NCI-H2107 treated with DMSO at 0.1 percent for 48 hours (cell line): Measurements from ENCODE around the gene SERPINE3.
A peak's percentile ranks its signal among the peaks of the same experiment; 100 is the strongest.

Experiments used
- DNase-seq: peaks from one replicate; lab custom pipeline; 2025; ENCODE audit not compliant: unreplicated experiment; lab: John Stamatoyannopoulos, UW

Gene SERPINE3

GRCh38 chr13:51360489-51360888 lies 21.0 kb downstream of the SERPINE3 start:
- peak; percentile 33 for DNase-seq

GRCh38 chr13:51361106-51361505 lies 21.6 kb downstream of the SERPINE3 start:
- DNase-seq, result no peak

GRCh38 chr13:51363625-51364024 lies 24.1 kb downstream of the SERPINE3 start:
- DNase-seq, result no peak

GRCh38 chr13:51364404-51365008 lies 25.0 kb downstream of the SERPINE3 start:
- no peak for DNase-seq

GRCh38 chr13:51370116-51370515 lies 30.6 kb downstream of the SERPINE3 start:
- DNase-seq, result no peak

GRCh38 chr13:51370811-51371210 lies 31.3 kb downstream of the SERPINE3 start:
- DNase-seq, result no peak

GRCh38 chr13:51371768-51372399 lies 32.4 kb downstream of the SERPINE3 start:
- DNase-seq, result no peak

GRCh38 chr13:51373451-51373850 lies 34.0 kb downstream of the SERPINE3 start:
- DNase-seq, result no peak

GRCh38 chr13:51380269-51380668 lies 40.8 kb downstream of the SERPINE3 start:
- DNase-seq, result peak; percentile 69

- DNase-seq, result no peak
These were observed 45.6 kb downstream of the SERPINE3 start for GRCh38 chr13:51385114-51385513.

GRCh38 chr13:51394724-51395123 lies 55.2 kb downstream of the SERPINE3 start:
- no peak for DNase-seq

- no peak for DNase-seq
These were observed 56.9 kb downstream of the SERPINE3 start for GRCh38 chr13:51396352-51396751.

GRCh38 chr13:51397262-51397941 lies 57.9 kb downstream of the SERPINE3 start:
- DNase-seq, result no peak

- DNase-seq, result no peak
These were observed 65.7 kb downstream of the SERPINE3 start for GRCh38 chr13:51405176-51405575.

- peak; percentile 53 for DNase-seq
These were observed 72.9 kb downstream of the SERPINE3 start for GRCh38 chr13:51412431-51412830.
